ENCODE results near the gene TMA7B. TPM values are rescaled to one million over a fixed set of nuclear protein-coding genes. Genes with fewer than 3 reads are reported as not detected.

The TMA7B gene
- total RNA-seq (2022; extraction: Qiagen RNA extraction), result not detected in 5 replicates

DNA sequence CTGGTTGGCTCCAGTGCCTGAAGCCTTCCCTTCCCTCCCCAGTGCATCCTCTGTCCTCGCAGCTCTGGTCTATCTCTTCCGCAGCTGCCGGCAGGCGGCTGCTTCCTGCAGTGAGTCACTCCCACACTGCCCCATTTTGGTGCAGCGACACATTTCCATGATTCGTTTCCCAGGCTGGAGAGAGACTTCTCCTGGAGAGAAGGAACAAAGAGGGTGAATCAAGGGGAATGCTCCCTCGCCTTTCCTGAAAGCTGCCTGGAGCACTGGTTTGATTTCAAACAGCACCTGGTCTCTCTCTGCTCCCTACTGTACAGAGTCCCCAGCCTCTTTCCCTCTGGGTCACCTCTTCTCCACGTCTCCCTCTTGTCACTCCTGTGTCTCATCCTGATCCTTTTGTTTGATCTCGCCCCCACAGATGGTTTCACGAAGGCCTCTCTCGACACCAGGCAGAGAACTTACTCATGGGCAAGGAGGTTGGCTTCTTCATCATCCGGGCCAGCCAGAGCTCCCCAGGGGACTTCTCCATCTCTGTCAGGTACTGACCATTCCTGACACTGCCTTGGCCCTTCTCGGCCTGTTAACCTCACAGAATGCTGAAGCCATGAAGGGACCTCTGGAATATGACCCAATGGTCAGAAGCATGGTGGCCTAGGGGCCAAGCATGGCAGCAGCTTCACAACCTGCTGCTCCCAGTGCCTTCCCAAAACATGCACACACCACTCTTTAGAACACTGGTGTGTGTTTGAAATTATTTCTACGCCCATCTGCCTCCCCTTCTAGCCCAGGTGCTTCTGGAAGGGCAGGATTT is at the start of gene TMA7B:
TMA7B (plus strand) TSS at position 758 of the 808 bp plus-strand sequence. CDS start 3,978 bp downstream, outside the sequence.

GRCh38 chr22:39994566-39995392 is 34.6 kb downstream of the TMA7B start, which contains the start of gene FAM83F:
Gene FAM83F, plus strand, starts transcription at chr22:39994954. Its CDS starts 89 bp downstream, at chr22:39995043.

Other genes with a start within 250 kb of the TMA7B start
- gene ENTHD1, start 66.6 kb upstream of the TMA7B start, total RNA-seq (2022; extraction: Qiagen RNA extraction), result not detected in 5 replicates
- gene GRAP2, start 59.3 kb upstream of the TMA7B start, total RNA-seq (2022; extraction: Qiagen RNA extraction), result not detected in 5 replicates
- 0.01 TPM in 1 of 5 replicates, not detected in the others for gene FAM83F, start 34.6 kb downstream of the TMA7B start, total RNA-seq (2022; extraction: Qiagen RNA extraction)
- gene TNRC6B, start 217.5 kb downstream of the TMA7B start, total RNA-seq (2022; extraction: Qiagen RNA extraction), result 4.7 to 5.9 TPM (median 5.2 TPM) in 5 replicates